ENCODE measurements around the gene C2orf80.

DNA sequence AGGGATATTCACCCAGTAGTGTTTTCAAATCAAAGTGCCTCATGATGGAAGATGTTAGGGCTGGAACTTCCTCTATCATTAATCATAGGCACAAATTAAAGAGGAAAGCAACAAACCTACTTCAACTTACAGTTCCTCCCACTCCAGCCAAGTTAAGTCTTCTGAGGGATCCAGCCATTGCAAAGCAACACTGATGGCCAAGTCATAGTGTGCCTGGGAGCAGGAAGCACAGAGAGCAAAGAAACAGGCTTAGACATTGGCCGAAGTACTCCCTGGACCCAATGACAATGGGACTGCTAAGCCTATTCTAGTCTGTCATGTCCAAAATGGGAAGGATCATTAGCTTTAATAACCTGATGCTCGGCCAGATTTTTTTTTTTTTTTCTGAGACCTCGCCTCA, 7.0 kb downstream of the C2orf80 start:
- TF ChIP-seq, protein P1, sequence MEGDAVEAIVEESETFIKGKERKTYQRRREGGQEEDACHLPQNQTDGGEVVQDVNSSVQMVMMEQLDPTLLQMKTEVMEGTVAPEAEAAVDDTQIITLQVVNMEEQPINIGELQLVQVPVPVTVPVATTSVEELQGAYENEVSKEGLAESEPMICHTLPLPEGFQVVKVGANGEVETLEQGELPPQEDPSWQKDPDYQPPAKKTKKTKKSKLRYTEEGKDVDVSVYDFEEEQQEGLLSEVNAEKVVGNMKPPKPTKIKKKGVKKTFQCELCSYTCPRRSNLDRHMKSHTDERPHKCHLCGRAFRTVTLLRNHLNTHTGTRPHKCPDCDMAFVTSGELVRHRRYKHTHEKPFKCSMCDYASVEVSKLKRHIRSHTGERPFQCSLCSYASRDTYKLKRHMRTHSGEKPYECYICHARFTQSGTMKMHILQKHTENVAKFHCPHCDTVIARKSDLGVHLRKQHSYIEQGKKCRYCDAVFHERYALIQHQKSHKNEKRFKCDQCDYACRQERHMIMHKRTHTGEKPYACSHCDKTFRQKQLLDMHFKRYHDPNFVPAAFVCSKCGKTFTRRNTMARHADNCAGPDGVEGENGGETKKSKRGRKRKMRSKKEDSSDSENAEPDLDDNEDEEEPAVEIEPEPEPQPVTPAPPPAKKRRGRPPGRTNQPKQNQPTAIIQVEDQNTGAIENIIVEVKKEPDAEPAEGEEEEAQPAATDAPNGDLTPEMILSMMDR (IDR thresholded peaks at IDR 0.05; ENCODE audit: poor library complexity), result no peak
- TF ChIP-seq EZH2 (IDR thresholded peaks at IDR 0.05; ENCODE audit: borderline replicate concordance), result no peak
